ENCODE data around the gene METTL8.
A peak's percentile ranks its signal among the peaks of the same experiment; 100 is the strongest.

METTL8 gene

DNA sequence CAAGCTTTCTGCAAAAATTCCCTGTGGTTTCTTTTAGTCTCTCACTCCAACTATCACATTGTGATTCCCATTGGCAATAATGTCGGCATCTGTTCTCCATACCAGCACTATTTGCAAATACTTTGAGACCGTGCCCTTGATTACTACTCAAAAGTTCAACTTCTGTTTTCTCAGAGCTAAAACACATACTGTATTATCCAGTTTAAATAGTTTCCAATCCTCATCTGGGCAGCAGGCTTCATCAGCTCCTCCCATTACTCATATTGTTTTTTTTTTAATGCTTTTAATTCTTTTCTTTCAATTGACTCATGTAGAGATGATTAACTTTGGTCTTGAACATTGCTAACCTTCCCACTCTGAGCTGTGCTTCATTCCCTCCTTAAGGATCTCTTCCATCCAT lies 135.8 kb downstream of the METTL8 start:
- no peak overlapping the region for H3K4me3 ChIP-seq (replicated peaks; ENCODE audit: low read depth, low read length)
- no peak for DNase-seq (ENCODE audit: low read depth)
- TF ChIP-seq, protein P1, sequence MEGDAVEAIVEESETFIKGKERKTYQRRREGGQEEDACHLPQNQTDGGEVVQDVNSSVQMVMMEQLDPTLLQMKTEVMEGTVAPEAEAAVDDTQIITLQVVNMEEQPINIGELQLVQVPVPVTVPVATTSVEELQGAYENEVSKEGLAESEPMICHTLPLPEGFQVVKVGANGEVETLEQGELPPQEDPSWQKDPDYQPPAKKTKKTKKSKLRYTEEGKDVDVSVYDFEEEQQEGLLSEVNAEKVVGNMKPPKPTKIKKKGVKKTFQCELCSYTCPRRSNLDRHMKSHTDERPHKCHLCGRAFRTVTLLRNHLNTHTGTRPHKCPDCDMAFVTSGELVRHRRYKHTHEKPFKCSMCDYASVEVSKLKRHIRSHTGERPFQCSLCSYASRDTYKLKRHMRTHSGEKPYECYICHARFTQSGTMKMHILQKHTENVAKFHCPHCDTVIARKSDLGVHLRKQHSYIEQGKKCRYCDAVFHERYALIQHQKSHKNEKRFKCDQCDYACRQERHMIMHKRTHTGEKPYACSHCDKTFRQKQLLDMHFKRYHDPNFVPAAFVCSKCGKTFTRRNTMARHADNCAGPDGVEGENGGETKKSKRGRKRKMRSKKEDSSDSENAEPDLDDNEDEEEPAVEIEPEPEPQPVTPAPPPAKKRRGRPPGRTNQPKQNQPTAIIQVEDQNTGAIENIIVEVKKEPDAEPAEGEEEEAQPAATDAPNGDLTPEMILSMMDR (IDR thresholded peaks at IDR 0.05; ENCODE audit: low read length, missing control alignments) = no peak

DNA sequence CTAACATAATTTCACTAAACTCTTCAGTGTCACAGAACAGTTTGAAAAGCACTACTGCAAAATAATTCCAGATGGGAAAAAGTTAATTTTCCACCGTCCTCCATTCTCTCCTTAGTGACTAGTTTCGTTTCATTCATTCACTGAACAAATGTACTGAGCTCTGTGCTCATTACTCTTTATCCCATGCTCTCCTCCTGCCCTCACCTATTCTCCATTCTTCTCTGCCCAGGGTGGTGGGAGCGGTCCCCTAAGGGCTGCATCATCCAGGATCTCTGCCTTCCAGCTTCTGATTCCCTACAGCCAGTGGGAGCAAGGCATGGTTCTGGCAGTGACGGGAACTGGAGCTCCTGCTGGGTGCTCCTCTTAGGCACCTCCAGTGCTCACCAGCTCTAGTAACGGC lies 139.2 kb downstream of the METTL8 start:
- no peak overlapping the region for H3K4me3 ChIP-seq (replicated peaks; ENCODE audit: low read depth, low read length)
- TF ChIP-seq, protein P1 (IDR thresholded peaks at IDR 0.05; ENCODE audit: low read length, missing control alignments) = no peak
- DNase-seq (ENCODE audit: low read depth) = no peak

DNA sequence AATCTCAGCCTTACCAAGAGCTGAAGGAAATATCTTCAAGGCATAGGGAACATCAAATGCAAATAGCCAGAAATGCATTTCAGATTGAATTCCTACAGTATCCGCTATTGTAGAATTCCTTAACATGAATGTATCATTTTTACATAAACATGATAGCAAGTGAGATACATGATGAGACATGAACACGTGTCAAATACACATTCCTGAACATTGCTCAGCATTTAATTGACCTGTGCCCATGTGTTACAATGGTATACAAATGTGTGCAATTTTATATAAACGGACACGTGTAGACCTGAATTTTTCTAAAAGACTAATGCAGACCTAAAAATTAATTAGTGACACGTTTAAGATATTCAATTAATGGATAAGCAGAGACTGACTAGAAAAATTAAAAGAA lies 140.1 kb downstream of the METTL8 start:
- no peak overlapping the region for H3K4me3 ChIP-seq (replicated peaks; ENCODE audit: low read depth, low read length)
- TF ChIP-seq, protein P1 (IDR thresholded peaks at IDR 0.05; ENCODE audit: low read length, missing control alignments) = no peak
- DNase-seq (ENCODE audit: low read depth) = no peak

DNA sequence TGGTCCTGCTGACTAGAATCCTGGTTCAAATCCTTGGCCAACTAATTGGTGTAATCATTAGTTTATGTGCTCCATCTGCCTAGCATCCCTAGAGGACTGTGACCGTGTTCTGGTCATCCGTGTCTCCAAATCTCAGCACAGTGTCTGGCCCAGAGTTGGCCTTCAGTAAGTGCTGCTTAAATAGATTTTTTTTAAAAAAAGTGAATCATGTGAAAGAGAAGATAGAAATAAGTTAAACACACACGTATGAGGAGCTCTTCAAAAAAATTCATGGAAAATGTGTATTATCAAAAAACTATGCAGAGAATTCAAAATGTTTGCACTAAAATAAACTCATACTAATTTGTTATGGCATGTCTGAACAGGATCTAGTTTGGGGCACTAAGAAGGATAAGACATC lies 143.8 kb downstream of the METTL8 start:
- no peak for DNase-seq (ENCODE audit: low read depth)
- TF ChIP-seq, protein P1 (IDR thresholded peaks at IDR 0.05; ENCODE audit: low read length, missing control alignments) = no peak
- H3K4me3 ChIP-seq (replicated peaks; ENCODE audit: low read depth, low read length) = no peak overlapping the region

DNA sequence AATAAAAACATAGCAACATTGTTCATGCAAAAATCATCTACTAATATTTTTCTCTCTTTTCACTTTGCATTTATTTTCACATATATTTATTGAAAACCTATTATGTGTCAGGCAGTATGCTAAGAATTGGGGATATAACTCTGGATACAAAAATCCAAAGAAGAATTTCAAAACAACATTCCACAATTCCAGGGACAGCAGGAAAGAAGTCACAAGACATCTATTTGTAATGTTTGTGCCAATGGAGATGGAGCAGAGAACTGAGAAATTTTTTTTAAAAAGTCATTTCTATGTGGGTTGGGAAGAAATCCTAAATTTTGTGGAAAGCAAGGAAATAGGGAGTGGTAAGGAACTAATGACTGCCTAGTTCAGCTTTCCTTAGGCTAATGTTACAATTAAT lies 144.5 kb downstream of the METTL8 start:
- no peak for DNase-seq (ENCODE audit: low read depth)
- TF ChIP-seq, protein P1 (IDR thresholded peaks at IDR 0.05; ENCODE audit: low read length, missing control alignments) = no peak
- H3K4me3 ChIP-seq (replicated peaks; ENCODE audit: low read depth, low read length) = no peak overlapping the region

DNA sequence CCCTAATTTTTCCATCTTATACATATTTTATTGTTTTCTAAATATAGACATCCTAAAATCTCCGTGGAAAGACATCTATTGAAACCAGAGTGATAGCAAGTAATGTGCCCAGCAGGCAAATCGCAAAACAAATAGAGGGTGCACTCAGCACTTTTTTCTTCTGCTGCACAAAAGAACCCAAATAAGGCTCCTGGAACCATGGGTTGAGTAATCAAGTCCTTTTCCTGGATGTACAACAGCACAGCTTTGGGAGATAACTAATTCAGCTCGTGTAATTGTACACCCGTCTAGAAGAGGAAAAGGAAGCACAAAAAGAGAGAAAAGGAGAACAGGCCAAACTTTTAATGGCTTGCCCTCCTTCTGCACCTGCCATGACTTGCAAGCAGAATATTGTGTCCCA lies 146.2 kb downstream of the METTL8 start:
- no peak overlapping the region for H3K4me3 ChIP-seq (replicated peaks; ENCODE audit: low read depth, low read length)
- TF ChIP-seq, protein P1 (IDR thresholded peaks at IDR 0.05; ENCODE audit: low read length, missing control alignments) = no peak
- peak; percentile 39 for DNase-seq (ENCODE audit: low read depth)

DNA sequence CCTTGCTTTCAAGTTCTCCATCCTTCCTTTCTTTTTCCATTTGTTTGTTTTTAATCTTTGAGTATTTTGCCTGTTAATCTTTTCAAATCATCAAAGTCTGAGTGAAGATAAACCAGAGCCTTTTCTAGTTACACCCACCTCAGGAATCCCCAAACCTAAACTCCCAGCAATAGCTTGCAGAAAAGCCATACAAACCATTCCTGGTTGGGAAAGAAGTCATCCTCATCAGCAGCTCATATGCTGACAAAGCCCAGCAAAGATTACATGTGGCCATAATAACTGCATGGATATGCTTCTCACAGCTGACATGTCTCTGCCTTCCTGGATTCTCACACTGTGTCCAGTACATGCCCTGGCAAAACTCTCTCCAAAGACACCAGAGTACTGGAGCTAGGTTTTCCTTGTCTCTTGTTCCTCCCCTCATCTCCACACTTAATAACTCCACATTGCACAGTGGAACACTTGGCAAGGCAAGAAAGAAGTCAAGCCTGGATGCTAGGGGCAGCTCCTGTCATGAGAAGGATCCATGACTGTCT lies 146.7 kb downstream of the METTL8 start:
- TF ChIP-seq, protein P1 (IDR thresholded peaks at IDR 0.05; ENCODE audit: low read length, missing control alignments) = no peak
- no peak for DNase-seq (ENCODE audit: low read depth)
- no peak overlapping the region for H3K4me3 ChIP-seq (replicated peaks; ENCODE audit: low read depth, low read length)

All from fibroblast of pulmonary artery (primary cell).